ENCODE measurements around the gene PRPSAP2. TPM values are rescaled to one million over a fixed set of nuclear protein-coding genes. Genes with fewer than 3 reads are reported as not detected.

PRPSAP2 gene
- total and polyA plus RNA-seq, 8 donors: 5.3 to 478 (median 25.0) TPM

GRCh38 chr17:18962494-18962815 is 104.5 kb downstream of the PRPSAP2 start:
- no peaks in the 10 kb centered on the region for H3K9me3 ChIP-seq
- intact Hi-C loops (cut with DNase I; ENCODE audit: low total_unique reads): no loop called here
- no peak overlapping the region for H3K4me3 ChIP-seq
- no peaks in the 10 kb centered on the region for H3K27me3 ChIP-seq
- 77 to 81% (median 78%) methylated on average over 6 of the region's 6 CpGs for WGBS, 5 donors
- DNase-seq: peak in 1 of 2 donors; percentile 22
- H3K27ac ChIP-seq: no peak overlapping the region
- no peaks in the 10 kb centered on the region for H3K36me3 ChIP-seq
- TF ChIP-seq CTCF (IDR thresholded peaks at IDR 0.05) (no peak), POLR2AphosphoS5 (IDR thresholded peaks at IDR 0.05) (no peak), POLR2A (IDR thresholded peaks at IDR 0.05) (no peak), EP300 (IDR thresholded peaks at IDR 0.05) (no peak)
- peaks cover 1 to 12% (median 8%) of the 10 kb centered on the region in 4 donors for H3K4me1 ChIP-seq

- peak in 1 of 2 donors; percentile 19 for DNase-seq
- Histone ChIP-seq H3K36me3 (no peaks in the 10 kb centered on the region), H3K9me3 (no peaks in the 10 kb centered on the region), H3K4me3 (no peak overlapping the region), H3K27me3 (no peaks in the 10 kb centered on the region), H3K4me1 (peaks cover 9 to 21% (median 17%) of the 10 kb centered on the region in 4 donors), H3K27ac (no peak overlapping the region)
- whole genome bisulfite sequencing, 5 donors: 82 to 92% (median 88%) methylated on average over 18 to 23 of the region's 23 CpGs
- intact Hi-C loops (cut with DNase I; ENCODE audit: low total_unique reads): no loop called here
- no peak for TF ChIP-seq CTCF (IDR thresholded peaks at IDR 0.05)
- no peak for TF ChIP-seq POLR2A (IDR thresholded peaks at IDR 0.05)
- no peak for TF ChIP-seq POLR2AphosphoS5 (IDR thresholded peaks at IDR 0.05)
Observed at GRCh38 chr17:18963126-18964017, 105.4 kb downstream of the PRPSAP2 start.

GRCh38 chr17:18964018-18964351 is 106.1 kb downstream of the PRPSAP2 start:
- no peak overlapping the region for H3K4me3 ChIP-seq
- DNase-seq: peak in 1 of 2 donors; percentile 2
- H3K27ac ChIP-seq: no peak overlapping the region
- no peaks in the 10 kb centered on the region for H3K9me3 ChIP-seq
- no peak for TF ChIP-seq POLR2AphosphoS5 (IDR thresholded peaks at IDR 0.05)
- WGBS, 5 donors: 83 to 91% (median 88%) methylated on average over 9 of the region's 9 CpGs
- H3K36me3 ChIP-seq: no peaks in the 10 kb centered on the region
- peaks cover 16 to 27% (median 24%) of the 10 kb centered on the region in 4 donors for H3K4me1 ChIP-seq
- H3K27me3 ChIP-seq: no peaks in the 10 kb centered on the region
- intact Hi-C loops (cut with DNase I; ENCODE audit: low total_unique reads): no loop called here

GRCh38 chr17:18964550-18964949 is 106.6 kb downstream of the PRPSAP2 start:
- Histone ChIP-seq H3K27ac (no peak overlapping the region), H3K4me1 (peaks cover 21 to 33% (median 29%) of the 10 kb centered on the region in 4 donors), H3K4me3 (no peak overlapping the region), H3K27me3 (no peaks in the 10 kb centered on the region), H3K9me3 (no peaks in the 10 kb centered on the region), H3K36me3 (no peaks in the 10 kb centered on the region)
- DNase-seq: peak in 1 of 2 donors; percentile 1
- TF ChIP-seq CTCF (IDR thresholded peaks at IDR 0.05) (no peak), EP300 (IDR thresholded peaks at IDR 0.05) (no peak), POLR2A (IDR thresholded peaks at IDR 0.05) (no peak), POLR2AphosphoS5 (IDR thresholded peaks at IDR 0.05) (no peak)
- WGBS, 5 donors: 92 to 94% (median 93%) methylated on average over 9 of the region's 9 CpGs
- intact Hi-C loops (cut with DNase I; ENCODE audit: low total_unique reads): no loop called here
